Pons (tissue), 1 donor: ENCODE data around the gene ABCD1.
"Not testable (repeated sequence)": the region's sequence is repeated elsewhere in the genome, so short reads cannot be mapped to it uniquely, and the experiment has no call there.

Experiments
- DNase-seq: peaks from one replicate; pipeline ENCODE4 v3.0.0-alpha.2; 2016; ENCODE audit warnings: low spot score

ABCD1 gene

DNA sequence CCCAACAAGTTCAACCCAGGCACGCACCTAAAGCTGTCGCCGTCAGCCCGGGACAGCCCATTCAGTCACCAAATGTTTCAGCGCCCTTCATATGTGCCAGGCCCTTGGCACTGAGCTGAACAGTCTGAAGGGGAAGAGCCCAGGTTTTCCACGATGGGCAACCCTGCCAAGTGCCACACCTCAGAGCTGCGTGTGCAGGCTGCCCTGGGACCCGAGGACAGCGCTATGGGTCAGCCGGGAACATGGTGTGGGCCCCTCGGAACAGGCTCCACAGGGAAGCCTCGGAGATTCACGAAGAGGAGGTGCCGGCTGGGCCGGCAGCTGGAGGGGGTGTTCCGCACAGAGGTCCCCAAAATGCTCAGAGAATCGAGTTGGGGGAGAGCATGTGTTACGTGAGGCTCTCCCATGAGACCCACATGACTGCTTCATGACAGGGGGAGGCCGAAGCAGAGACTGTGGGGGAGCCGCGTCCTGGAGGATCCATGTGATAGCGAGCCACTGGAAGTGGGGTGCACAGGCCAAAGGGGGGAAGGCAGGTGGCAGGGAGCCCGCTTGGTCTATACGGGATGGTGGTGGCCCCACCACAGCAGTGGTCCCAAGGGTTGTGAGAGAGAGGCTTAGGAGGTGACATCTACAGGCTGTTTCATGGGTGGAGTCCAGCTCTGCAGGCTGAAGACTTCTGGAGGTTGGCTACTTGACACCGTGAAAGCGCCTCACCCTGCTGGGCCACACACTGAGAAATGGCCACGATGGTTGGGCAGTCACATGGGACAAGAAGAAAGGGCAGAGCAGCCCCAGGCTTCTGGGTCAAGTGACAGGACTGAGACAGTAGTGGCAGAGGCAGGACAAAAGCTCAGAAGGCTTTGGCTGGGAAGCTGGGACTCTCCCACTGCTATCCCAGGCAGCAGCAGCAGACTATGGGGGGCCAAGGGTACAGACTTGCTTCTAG is 14.7 kb upstream of the ABCD1 start:
- DNase-seq = no peak

DNA sequence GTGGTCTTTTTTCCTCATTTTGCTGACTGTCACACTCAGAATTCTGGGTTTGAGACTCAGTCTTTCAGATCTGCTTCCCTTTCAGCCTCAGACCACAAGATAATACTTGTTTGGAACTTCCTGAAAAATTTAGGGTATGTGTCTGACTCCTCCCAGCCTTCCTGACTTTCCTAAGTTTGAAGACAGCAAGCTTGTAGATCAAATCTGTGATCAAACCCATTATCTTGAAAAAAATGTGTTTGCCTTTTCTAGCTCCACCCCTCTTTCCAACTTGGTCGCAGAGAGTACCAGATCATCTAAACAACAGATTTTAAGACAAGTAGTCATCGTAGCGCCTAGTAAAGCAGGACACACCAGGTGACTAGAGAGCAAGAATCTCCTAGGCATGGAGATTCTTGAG is 10.4 kb upstream of the ABCD1 start:
- DNase-seq = peak; percentile 29

DNA sequence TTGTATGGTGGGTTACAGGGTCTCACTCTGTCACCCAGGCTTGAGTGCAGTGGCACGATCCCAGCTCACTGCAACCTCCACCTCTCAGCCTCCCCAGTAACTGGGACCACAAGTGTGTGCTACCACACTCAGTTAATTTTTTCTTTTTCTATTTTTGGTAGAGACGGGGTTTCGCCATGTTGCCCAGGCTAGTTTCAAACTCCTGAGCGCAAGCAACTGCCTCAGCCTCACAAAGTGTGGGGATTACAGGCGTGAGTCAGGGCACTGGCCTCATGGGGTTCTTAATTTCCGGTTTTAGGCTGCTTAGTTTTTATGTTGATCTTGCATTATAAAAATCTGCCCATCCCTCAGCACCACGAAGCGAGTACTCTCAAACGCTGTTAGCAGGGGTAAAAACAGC is 7.2 kb upstream of the ABCD1 start:
- DNase-seq = no peak

DNA sequence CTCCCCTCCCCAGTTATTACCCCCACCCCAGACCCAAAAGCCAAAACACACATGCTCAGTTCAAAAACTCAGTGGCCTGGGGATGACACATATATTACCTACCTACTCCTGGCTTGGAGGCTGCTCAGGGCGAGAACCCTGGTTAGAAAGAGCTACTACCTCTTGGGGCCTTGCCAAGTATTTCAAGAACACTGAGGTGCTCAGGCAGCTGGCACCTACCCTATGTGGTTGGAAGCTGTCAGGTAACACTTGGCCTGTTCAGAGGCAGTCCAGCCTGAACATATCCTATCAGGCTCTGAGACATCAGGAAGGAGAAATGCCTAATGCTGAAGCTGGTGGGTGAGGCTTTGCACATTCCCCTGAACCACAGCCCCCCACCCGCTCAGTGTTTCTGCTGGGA is 5.4 kb upstream of the ABCD1 start:
- DNase-seq = no peak

DNA sequence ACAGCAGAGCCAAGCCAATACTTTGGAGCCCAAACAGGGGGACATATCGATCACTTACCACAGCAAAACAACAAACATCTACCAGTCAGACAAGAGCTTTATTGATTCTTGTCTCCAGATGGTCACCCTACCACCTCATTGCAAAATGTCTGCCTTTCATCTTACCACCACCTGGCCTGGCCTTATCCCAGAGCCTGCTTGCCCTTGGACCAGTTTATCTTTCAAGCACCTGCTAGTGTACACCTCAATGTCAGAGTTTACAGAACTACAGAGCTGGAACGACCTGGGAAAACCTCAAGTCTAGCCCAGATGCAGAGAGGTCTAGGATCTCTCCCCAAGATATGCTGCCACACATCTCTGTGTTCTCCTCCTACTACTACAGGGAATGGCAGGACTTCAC is 5.0 kb upstream of the ABCD1 start:
- DNase-seq = no peak

DNA sequence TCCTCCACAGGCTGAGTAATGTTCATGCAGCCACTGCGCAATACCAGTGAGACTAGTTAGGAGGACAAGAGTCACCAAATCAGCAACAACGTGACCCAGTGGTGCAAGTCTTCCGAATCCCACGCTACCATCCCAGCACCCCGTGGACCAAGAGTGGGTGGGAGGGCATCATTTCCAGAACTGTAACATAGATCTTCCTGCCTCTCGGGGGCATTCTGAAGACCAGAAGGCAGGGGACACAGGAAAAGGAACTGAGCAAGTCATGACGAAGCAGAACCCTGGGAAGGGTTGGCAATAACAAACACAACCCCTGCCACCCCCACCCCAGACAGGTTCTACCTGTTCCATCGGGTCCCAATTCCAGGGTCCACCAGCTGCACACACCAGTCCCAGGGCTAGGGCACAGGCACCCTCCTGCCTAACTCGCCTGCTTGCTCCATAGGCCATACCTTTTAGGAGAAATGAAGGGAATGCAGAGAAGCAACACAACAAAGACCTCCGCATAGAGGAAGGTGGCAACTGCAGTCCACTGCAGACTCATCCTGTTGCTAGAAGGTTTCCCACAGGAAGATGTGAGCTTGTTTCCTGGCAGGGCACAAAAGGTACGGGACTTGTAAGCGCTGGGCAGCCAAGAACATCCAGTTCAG is 1.8 kb upstream of the ABCD1 start:
- no peak for DNase-seq

DNA sequence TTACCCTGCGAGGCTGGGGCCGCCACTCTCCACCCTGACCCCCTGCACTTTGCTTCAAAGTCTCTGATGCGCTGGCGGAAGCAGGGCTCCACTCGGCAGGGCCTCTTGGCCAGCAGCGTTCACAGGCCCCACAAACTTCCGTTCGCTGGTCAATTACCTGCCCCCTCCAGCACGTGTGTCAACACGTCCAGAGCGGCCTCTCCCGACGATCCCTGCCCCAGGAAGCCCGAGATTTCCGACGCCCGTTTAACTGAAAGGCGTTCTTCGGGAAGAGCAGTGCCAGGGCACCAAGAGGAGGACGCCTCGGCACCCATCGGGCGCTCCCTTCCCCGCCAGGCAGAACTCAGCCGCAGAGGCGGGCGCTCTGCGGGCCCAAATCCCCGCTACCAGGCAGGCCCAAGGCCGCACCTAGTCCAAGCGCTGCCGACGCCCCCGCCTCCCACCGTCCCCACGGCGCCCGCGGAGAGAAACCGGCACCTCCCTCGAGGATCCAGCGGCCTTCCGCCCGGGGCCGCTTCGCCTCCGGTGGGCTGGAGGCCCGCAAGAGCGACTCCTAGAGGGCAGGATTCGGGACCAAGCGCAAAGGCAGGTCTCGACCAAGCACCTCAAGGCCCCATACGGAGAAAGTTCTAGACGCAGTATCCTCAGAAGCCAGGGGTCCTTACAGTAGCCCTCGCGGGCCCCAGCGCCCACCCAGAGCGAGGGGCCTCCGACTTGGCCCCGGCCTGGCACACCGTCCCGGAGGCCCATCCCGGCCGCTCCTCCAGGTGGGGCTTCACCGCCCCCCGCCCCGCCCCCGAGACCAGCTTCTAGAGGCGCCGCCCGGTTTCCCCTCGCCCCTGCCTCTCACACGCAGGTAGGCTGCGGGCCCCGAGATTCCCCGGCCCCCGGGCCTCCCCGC is 1.1 kb upstream of the ABCD1 start:
- DNase-seq = no peak

DNA sequence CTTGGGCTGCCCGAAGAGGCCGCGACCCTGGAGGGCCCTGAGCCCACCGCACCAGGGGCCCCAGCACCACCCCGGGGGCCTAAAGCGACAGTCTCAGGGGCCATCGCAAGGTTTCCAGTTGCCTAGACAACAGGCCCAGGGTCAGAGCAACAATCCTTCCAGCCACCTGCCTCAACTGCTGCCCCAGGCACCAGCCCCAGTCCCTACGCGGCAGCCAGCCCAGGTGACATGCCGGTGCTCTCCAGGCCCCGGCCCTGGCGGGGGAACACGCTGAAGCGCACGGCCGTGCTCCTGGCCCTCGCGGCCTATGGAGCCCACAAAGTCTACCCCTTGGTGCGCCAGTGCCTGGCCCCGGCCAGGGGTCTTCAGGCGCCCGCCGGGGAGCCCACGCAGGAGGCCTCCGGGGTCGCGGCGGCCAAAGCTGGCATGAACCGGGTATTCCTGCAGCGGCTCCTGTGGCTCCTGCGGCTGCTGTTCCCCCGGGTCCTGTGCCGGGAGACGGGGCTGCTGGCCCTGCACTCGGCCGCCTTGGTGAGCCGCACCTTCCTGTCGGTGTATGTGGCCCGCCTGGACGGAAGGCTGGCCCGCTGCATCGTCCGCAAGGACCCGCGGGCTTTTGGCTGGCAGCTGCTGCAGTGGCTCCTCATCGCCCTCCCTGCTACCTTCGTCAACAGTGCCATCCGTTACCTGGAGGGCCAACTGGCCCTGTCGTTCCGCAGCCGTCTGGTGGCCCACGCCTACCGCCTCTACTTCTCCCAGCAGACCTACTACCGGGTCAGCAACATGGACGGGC is 579 bp downstream of the ABCD1 start:
- DNase-seq = no peak

DNA sequence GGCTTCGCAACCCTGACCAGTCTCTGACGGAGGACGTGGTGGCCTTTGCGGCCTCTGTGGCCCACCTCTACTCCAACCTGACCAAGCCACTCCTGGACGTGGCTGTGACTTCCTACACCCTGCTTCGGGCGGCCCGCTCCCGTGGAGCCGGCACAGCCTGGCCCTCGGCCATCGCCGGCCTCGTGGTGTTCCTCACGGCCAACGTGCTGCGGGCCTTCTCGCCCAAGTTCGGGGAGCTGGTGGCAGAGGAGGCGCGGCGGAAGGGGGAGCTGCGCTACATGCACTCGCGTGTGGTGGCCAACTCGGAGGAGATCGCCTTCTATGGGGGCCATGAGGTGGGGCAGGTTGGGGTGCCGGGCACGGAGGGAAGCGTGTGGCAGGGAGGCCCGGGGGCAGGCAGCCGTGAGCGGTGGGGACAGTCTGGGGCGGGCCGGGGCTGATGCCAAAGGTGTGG is 1.2 kb downstream of the ABCD1 start:
- no peak for DNase-seq

DNA sequence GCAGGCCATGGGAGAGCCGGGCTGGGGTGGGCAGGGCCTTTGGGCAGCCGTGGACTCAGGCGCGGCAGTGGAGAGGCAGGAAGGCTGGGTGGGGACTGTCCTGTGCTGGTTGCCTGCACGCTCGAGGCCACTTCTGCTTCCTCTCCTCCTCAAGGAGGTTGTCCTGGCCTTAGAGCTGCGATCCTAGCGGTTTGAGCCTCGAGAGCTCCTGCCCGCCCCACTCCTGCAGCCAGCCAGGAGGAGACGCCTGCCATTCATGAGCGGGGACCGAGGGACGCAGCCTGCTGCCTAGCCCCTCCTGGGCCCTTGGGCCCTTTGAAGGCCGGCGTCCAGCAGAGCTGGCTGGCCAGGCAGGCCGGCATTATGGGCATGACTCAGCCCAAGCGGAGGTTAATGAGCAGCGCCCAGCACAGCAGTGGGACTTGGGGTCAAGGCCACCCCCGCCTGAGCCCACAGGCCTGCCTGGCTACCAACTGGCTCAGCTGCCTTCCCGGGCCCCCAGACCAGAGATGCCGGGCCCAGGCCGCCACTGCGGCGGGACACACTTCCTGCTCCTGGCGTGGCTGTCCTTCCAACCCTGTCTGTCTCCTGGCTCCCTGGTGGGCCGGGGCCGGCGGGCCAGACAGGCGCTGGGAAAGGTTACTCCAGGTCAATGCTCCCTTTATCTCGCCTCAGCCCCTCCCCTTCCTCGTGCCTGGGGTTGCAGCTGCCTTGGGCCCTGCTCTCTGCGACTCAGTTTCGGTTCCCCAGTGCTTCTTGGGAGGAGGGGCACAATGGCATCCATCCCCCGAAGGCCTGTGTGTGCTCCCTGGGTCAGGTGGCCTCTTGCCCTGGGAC is 1.8 kb downstream of the ABCD1 start:
- peak; percentile 59 for DNase-seq

DNA sequence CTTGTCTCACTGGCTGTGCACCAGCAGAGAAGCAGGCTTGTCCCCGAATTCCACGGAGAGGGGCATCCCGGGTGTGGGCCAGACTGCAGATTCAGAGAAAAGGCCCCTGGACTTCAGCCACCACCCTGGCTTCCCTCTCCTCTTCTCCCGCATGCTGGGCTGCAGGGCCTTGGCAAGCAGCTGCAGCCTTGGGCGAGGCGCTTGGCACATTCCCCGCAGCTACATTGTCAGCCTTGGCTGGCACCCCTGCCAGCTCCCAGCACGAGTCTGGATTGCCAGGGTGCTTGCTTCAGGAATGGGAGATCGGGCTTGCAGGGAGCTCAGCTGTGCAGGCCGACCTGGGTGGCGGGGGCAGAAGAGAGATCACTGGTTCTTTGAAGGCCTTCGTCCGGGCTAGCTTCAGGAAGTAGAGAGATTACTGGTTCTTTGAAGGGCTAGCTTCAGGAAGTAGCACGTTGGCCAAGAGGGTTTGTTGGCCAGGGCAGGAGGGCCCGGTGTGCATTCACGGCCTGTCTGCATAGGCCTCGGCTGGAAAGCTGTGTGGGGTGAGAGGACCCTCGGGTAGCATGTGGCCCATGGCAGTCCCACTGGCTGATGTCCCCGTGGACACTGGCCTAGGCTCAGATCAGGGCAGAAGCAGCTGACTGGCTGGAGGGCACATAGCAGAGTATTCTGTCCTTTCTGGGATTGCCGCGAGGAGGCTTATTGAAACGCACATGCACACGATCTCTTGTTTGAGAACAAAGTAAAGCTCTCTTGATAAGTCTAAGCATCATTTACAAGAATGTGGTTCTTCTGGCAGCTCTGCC is 2.7 kb downstream of the ABCD1 start:
- DNase-seq = peak; percentile 73

DNA sequence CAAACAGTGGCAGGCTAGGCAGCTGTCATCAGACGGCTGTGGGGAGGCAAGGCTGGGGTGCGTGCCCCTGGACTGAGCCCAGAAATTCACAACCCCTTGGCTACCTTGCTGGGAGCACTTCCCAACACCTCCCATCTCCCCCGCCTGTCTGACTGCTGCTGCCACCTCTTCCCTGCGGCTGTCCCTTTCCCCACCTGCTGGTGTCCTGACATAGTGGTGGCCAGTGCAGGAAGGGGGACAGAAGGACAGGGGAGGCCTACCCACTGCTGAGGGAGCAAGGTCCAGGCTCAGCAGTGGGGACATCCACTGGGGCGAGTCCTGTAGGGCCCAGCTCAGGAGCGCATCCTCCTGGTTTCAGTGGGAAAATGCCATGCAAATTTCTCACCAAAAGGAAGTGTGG is 3.4 kb downstream of the ABCD1 start:
- no peak for DNase-seq

DNA sequence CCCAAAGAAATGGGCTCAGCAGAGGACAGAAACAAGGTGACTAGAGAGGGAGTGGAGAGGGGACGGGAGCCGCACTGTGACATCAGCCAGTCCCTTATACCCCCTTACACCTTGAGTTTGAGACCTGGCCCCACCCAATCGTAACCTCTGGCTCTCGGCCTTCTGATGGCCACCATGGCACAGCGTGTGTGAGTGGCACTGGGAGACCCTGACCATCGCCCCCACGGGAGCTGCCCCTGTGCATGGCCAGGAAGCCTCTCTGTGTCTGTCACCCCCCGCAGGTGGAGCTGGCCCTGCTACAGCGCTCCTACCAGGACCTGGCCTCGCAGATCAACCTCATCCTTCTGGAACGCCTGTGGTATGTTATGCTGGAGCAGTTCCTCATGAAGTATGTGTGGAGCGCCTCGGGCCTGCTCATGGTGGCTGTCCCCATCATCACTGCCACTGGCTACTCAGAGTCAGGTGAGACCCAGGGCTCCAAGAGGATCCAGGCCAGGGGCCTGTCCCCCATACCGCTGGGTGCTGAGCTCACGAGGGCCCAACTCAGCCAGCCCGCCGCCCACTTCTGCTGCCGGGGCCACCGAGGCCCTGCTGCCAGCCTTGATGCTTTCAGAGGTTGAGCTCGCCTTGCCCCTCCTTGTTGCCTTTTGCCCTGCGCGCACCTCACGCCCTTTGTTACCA is 4.4 kb downstream of the ABCD1 start:
- no peak for DNase-seq

DNA sequence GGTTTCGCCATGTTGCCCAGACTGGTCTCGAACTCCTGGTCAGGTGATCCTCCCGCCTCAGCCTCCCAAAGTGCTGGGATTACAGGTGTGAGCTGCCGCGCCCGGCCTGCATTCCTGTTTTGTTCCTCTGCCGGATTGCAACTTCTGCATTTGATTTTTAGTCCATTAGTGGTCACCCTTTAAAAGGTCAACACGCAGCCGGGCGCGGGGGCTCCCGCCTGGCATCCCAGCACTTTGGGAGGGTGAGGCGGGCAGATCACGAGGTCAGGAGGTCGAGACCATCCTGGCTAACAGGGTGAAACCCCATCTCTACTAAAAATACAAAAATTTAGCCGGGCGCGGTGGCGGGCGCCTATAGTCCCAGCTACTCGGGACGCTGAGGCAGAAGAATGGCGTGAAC is 5.5 kb downstream of the ABCD1 start:
- not testable (repeated sequence) for DNase-seq

DNA sequence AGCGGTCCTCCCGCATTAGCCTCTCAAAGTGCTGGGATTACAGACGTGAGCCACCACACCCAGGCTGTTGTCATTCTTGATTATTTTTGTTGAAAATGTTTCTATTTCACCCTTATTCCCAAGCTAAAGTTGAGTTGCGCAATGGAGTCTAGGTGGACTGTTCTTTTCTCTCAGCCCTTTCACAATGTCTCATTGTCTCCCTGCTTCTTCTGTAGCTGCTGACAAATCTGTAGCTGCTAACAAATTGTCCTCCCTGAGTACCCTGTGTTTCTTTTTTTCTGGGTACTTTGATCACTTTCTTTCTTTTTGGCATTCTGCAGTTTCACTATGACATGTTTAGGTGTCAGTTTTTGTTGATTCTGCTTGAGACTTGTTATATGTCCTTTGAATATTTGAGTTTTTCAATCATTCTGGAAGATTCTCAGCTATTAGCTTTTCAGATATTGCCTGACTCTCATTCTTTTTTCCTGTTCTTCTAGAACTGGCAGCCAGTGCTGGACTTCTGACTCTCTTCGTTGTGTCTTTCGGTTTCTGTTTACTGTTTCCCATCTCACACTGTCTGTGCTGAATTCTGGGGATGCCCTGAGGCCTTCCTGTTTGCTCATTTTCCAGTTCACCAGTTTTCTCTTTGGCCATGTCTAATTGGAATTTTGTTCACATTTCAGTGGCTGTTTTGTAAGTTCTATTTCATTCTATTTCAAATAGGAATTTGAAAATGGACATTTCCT is 6.6 kb downstream of the ABCD1 start:
- no peak for DNase-seq

DNA sequence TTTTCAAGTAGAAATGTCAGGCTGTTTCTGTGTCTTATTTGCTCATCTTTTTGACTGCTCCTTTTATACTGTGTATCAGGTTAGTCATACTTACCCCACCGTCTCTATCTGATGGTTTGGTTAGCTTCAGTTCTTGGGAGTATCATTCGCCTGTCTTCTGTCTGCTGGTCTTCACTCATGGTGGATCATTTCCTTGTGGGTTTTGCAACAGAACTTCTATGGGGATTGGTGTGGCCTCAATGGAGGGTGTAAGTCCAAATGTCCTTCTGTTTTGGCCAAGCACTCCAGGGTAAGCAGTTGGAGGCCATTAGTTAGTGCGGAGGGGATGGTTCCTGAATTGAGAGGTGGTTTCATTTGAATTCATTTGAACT is 7.2 kb downstream of the ABCD1 start:
- no peak for DNase-seq

DNA sequence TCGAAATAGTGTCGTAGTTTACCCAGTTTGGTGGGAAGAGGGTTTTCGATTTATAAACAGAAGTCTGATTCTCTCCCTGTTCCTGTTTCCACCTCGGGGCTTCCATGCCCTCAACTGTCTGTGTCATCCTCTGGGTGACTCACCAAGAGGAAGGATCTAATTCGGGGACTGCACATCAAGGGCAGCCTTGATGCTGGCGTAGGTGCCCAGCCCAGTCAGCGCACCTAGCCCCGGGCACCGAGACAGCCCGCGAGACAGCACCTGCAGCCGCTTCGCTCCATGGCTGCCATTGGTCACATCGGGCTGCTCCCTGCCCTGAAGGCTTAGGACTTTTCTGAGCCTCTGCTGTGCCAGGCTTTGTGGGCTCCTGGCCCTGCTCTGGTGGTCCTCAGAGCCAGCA is 7.7 kb downstream of the ABCD1 start:
- peak; percentile 18 for DNase-seq

DNA sequence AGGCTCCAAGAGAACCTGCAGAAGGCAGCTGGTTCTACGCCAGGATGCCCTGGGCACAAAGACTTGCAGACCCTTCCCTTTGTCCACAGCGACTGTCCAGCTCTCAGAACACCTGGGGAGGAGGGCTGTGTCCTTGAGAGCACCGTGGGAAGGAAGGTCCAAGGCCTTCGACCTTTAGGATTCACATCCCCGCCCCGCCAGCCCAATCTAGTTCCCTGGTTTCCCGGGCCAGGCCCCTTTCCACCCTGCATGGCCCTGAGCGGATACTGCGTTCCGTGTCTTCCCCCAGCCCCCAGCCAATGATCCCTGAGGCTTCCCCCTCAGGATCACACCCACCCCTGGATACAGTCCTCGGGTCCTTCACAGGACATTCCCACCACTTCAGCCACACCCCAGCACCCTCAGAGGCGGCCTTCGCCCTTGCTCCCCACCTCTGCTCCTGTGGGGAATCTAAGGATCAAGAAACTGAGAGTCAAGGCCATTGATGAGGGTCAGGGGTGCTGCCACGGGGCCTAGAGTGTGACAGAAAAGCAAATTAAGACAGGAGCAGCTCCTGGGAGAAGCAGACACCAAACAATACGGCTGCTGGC is 9.1 kb downstream of the ABCD1 start:
- DNase-seq = no peak
